ENCODE measurements around the gene CDH8.
"Not testable (repeated sequence)": the region's sequence is repeated elsewhere in the genome, so short reads cannot be mapped to it uniquely, and the experiment has no call there.

The CDH8 gene

DNA sequence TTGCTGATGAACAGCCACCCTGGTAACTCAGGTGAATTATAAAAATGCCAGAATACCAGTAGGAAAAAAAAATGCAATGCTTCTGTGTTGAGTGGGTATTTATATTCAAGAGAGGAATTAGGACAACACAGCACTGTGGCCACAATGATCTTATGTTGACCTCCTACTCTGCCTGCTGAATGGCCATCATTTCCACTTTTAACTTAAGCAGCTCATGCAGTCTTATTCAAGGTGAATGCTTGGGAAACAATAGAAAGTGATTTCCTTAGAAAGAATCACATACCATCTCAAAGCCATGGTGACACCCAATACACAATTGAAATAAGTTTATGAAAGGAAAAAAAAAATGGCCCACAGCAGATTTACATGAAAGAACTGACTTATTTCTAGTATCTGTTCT lies 224.0 kb downstream of the CDH8 start:
- Histone ChIP-seq H3K79me2 (ENCODE audit: control insufficient read depth, low read length) (no peaks in the 10 kb centered on the region), H3K27ac (ENCODE audit: low read depth, low read length) (no peak overlapping the region), H3K9me2 (replicated peaks; ENCODE audit: control insufficient read depth, low read length) (no peaks in the 10 kb centered on the region), H3K4me1 (ENCODE audit: control insufficient read depth, low read length) (no peaks in the 10 kb centered on the region), H3F3A (ENCODE audit: control insufficient read depth, insufficient read depth) (no peaks in the 10 kb centered on the region), H3K27me3 (ENCODE audit: control insufficient read depth, low read length) (no peaks in the 10 kb centered on the region), H4K20me1 (ENCODE audit: control insufficient read depth, insufficient read depth, low read depth, low read length) (no peaks in the 10 kb centered on the region), H3K9me3 (ENCODE audit: control insufficient read depth, insufficient read depth, low read length) (no peaks in the 10 kb centered on the region), H3K4me2 (ENCODE audit: low read length) (no peak overlapping the region), H3K4me3 (ENCODE audit: low read length) (no peak overlapping the region), H3K36me3 (ENCODE audit: control insufficient read depth, low read length) (no peaks in the 10 kb centered on the region)
- TF ChIP-seq, protein P1, sequence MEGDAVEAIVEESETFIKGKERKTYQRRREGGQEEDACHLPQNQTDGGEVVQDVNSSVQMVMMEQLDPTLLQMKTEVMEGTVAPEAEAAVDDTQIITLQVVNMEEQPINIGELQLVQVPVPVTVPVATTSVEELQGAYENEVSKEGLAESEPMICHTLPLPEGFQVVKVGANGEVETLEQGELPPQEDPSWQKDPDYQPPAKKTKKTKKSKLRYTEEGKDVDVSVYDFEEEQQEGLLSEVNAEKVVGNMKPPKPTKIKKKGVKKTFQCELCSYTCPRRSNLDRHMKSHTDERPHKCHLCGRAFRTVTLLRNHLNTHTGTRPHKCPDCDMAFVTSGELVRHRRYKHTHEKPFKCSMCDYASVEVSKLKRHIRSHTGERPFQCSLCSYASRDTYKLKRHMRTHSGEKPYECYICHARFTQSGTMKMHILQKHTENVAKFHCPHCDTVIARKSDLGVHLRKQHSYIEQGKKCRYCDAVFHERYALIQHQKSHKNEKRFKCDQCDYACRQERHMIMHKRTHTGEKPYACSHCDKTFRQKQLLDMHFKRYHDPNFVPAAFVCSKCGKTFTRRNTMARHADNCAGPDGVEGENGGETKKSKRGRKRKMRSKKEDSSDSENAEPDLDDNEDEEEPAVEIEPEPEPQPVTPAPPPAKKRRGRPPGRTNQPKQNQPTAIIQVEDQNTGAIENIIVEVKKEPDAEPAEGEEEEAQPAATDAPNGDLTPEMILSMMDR (IDR thresholded peaks at IDR 0.05; ENCODE audit: low read depth, low read length, poor library complexity, severe bottlenecking): no peak
- TF ChIP-seq EZH2phosphoT487 (IDR thresholded peaks at IDR 0.05; ENCODE audit: borderline replicate concordance, low read length): no peak

DNA sequence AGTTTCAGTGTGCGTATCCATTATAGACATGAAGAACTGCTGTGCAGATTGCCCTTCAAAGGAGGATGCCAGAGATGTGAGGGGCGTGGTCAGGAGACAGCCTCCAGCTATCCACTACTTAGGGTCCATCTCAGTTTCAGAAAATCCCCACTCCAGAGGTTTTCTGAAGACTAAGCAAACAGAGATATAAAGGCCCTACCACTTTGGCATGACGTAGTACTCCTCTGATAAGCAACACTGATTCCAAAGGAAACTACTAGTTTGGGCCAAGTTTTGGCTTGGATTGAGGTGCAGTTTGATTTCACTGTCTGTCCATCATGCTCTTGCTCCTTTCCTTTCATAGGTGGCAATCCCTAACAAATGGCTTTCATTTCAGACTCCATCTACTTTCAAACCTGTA lies 228.7 kb downstream of the CDH8 start:
- H3F3A ChIP-seq (ENCODE audit: control insufficient read depth, insufficient read depth): no peaks in the 10 kb centered on the region
- H3K36me3 ChIP-seq (ENCODE audit: control insufficient read depth, low read length): no peaks in the 10 kb centered on the region
- H4K20me1 ChIP-seq (ENCODE audit: control insufficient read depth, insufficient read depth, low read depth, low read length): no peaks in the 10 kb centered on the region
- H3K27me3 ChIP-seq (ENCODE audit: control insufficient read depth, low read length): no peaks in the 10 kb centered on the region
- H3K9me3 ChIP-seq (ENCODE audit: control insufficient read depth, insufficient read depth, low read length): no peaks in the 10 kb centered on the region
- no peaks in the 10 kb centered on the region for H3K4me1 ChIP-seq (ENCODE audit: control insufficient read depth, low read length)
- H3K9me2 ChIP-seq (replicated peaks; ENCODE audit: control insufficient read depth, low read length): no peaks in the 10 kb centered on the region
- H3K79me2 ChIP-seq (ENCODE audit: control insufficient read depth, low read length): no peaks in the 10 kb centered on the region
- no peak overlapping the region for H3K4me2 ChIP-seq (ENCODE audit: low read length)
- TF ChIP-seq, protein P1 (IDR thresholded peaks at IDR 0.05; ENCODE audit: low read depth, low read length, poor library complexity, severe bottlenecking): no peak
- no peak for TF ChIP-seq EZH2phosphoT487 (IDR thresholded peaks at IDR 0.05; ENCODE audit: borderline replicate concordance, low read length)
- no peak overlapping the region for H3K27ac ChIP-seq (ENCODE audit: low read depth, low read length)
- no peak overlapping the region for H3K4me3 ChIP-seq (ENCODE audit: low read length)

DNA sequence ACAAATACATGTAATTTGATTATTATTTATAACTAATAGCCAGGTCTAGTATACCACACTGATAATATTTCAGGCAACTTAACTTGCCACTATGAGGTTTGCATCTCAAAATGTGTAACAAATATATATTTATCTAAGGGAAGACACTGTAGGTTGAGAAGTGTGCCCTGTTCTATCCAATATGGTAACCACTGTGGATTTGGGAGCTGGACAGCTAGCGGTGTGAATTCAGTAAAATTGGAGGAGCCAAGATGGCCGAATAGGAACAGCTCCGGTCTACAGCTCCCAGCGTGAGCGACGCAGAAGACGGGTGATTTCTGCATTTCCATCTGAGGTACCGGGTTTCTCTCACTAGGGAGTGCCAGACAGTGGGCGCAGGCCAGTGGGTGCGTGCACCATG lies 235.0 kb downstream of the CDH8 start:
- H3K79me2 ChIP-seq (ENCODE audit: control insufficient read depth, low read length); H3K36me3 ChIP-seq (ENCODE audit: control insufficient read depth, low read length); H3K9me2 ChIP-seq (replicated peaks; ENCODE audit: control insufficient read depth, low read length); H3K27ac ChIP-seq (ENCODE audit: low read depth, low read length); H3K9me3 ChIP-seq (ENCODE audit: control insufficient read depth, insufficient read depth, low read length); H3F3A ChIP-seq (ENCODE audit: control insufficient read depth, insufficient read depth); H3K4me3 ChIP-seq (ENCODE audit: low read length); H3K4me2 ChIP-seq (ENCODE audit: low read length); H4K20me1 ChIP-seq (ENCODE audit: control insufficient read depth, insufficient read depth, low read depth, low read length); H3K4me1 ChIP-seq (ENCODE audit: control insufficient read depth, low read length); H3K27me3 ChIP-seq (ENCODE audit: control insufficient read depth, low read length): not testable (repeated sequence)

DNA sequence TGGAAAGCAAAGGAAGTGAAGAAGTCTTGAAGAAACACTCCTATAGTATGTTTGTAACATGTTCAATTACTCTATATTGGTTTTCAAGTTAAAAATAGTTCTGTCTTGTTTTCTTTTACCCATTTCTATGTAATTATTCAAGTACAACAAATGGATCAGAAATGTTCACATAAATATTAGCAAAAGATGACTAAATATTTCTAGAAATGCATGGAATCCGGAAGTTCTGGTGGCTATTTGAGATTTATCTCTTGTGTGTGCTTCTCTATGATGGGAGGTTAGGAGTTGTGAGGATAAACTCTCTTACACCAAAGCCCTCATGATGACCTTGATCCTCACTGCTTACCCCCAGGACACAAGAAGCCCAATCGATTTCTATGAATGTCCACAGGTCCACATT lies 237.5 kb downstream of the CDH8 start:
- no peaks in the 10 kb centered on the region for H3K9me2 ChIP-seq (replicated peaks; ENCODE audit: control insufficient read depth, low read length)
- no peaks in the 10 kb centered on the region for H3K27me3 ChIP-seq (ENCODE audit: control insufficient read depth, low read length)
- no peaks in the 10 kb centered on the region for H3K9me3 ChIP-seq (ENCODE audit: control insufficient read depth, insufficient read depth, low read length)
- no peaks in the 10 kb centered on the region for H4K20me1 ChIP-seq (ENCODE audit: control insufficient read depth, insufficient read depth, low read depth, low read length)
- no peaks in the 10 kb centered on the region for H3K4me1 ChIP-seq (ENCODE audit: control insufficient read depth, low read length)
- TF ChIP-seq, protein P1 (IDR thresholded peaks at IDR 0.05; ENCODE audit: low read depth, low read length, poor library complexity, severe bottlenecking): no peak
- no peak for TF ChIP-seq EZH2phosphoT487 (IDR thresholded peaks at IDR 0.05; ENCODE audit: borderline replicate concordance, low read length)
- H3K4me3 ChIP-seq (ENCODE audit: low read length): no peak overlapping the region
- H3K36me3 ChIP-seq (ENCODE audit: control insufficient read depth, low read length): no peaks in the 10 kb centered on the region
- no peak overlapping the region for H3K27ac ChIP-seq (ENCODE audit: low read depth, low read length)
- H3F3A ChIP-seq (ENCODE audit: control insufficient read depth, insufficient read depth): no peaks in the 10 kb centered on the region
- no peaks in the 10 kb centered on the region for H3K79me2 ChIP-seq (ENCODE audit: control insufficient read depth, low read length)
- no peak overlapping the region for H3K4me2 ChIP-seq (ENCODE audit: low read length)

All from DOHH2 (cell line).